ENCODE measurements around the gene CDH24. TPM values are rescaled to one million over a fixed set of nuclear protein-coding genes. Genes with fewer than 3 reads are reported as not detected.
A peak's percentile ranks its signal among the peaks of the same experiment; 100 is the strongest.

The CDH24 gene
- total and polyA plus RNA-seq, 9 of the 15 experiments (the other 6 are each of a cell fraction or from before 2014, with no cell fraction given) = 0.04 to 16.2 (median 4.9) TPM

DNA sequence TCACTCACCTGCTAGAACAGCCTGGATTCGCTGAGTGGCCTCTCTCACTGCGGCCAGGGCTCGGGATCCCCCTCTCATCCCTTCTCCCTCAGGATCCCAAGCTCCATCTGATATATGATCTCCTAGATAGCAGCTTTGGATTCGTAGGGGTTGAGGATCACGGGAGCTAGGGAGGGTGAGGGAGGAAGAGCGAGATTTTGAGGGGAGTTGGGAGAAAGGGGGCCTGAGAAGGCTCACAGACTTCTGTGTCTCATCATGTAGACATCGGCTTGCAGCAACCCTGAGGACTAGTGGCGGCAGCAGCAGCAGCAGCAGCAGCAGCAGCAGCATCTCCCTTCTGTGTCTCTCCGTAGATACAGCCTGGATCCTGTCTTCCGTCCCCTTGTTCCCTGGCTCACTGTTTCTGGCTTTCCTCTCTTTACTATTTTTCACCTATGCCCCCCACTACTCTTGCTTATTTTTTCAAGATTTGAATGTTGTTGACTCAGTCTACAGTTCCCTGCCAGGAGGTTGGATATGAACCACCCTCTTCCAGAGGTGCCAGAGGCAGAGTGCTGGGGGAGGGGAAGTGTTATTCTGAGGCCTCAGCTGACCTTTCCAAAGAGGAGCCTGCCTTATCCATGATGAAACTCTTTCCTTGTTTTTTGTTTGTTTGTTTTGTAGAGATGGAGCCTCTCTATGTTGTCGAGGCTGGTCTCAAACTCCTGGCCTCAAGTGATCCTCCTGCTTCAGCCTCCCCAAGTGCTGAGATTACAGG, 47.4 kb upstream of the CDH24 start, which contains the start of gene CIROP (continued):
- TF ChIP-seq PTBP1 (IDR thresholded peaks at IDR 0.05; ENCODE audit: low read depth, low read length) (no peak), SMC3 (conservative IDR thresholded peaks at IDR 0.05; ENCODE audit: insufficient read depth, low read depth, low read length) (no peak), ZNF274 (IDR thresholded peaks at IDR 0.05; ENCODE audit: borderline replicate concordance, low read depth, low read length) (no peak)
- TF ChIP-seq, protein P1, sequence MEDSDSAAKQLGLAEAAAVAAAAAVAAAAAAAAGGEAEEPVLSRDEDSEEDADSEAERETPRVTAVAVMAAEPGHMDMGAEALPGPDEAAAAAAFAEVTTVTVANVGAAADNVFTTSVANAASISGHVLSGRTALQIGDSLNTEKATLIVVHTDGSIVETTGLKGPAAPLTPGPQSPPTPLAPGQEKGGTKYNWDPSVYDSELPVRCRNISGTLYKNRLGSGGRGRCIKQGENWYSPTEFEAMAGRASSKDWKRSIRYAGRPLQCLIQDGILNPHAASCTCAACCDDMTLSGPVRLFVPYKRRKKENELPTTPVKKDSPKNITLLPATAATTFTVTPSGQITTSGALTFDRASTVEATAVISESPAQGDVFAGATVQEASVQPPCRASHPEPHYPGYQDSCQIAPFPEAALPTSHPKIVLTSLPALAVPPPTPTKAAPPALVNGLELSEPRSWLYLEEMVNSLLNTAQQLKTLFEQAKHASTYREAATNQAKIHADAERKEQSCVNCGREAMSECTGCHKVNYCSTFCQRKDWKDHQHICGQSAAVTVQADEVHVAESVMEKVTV (CRISPR knock-in tag; IDR thresholded peaks at IDR 0.05) = no peak

DNA sequence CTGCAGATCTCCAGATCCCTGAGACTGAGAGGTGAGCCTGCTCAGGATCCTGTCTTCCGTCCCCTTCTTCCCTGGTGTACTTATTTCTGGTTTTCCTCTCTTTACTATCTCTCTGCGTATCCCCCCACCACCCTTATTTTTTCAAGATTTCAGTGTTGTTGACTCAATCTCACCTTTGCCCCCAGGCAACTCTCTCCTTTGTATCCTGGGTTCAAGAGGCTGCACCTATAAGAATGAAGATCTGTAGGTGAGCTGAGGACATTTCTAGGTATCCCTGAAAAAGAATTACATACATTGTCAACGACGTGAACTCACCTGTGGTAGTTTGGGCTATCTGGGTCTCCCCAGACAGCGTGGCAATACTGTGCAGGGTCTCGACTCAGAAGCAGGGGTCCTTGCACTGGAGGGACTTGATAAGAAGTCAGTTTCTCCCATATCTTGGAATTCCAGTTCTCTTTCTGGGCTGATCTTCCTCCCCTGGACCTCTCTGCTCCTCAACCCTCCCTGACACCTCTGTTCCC, 46.8 kb upstream of the CDH24 start:
- Histone ChIP-seq H3K27ac (ENCODE audit: extremely low read depth, low read depth, low read length) (no peak overlapping the region), H3K4me1 (replicated peaks in 1 of 2; ENCODE audit: control insufficient read depth in 2 of 2, insufficient read depth in 2 of 2, low read length in 2 of 2) (peaks cover 4 to 8% of the 10 kb centered on the region in 2 experiments; a peak in 4 of 5 replicates), H3K36me3 (ENCODE audit: control insufficient read depth, insufficient read depth, low read length) (peaks cover 2% of the 10 kb centered on the region; the same call in 1 of the 3 replicates), H2AFZ (ENCODE audit: low read depth, low read length) (0 out of 2 replicates have a peak overlapping the region, but pooled peaks have one; percentile 56), H3K27me3 (ENCODE audit: control insufficient read depth in 2 of 2, insufficient read depth in 2 of 2, low read length in 2 of 2) (no peaks in the 10 kb centered on the region), H3K4me2 (ENCODE audit: insufficient read depth, low read length) (no peak overlapping the region), H3K9ac (ENCODE audit: insufficient read depth in 1 of 2, low read depth in 2 of 2, low read length in 2 of 2) (no peak overlapping the region), H3K79me2 (ENCODE audit: control insufficient read depth, insufficient read depth, low read length) (0 out of 3 replicates have a peak, but pooled peaks cover 2% of the 10 kb centered on the region), H3K9me1 (ENCODE audit: control insufficient read depth, insufficient read depth, low read length) (no peaks in the 10 kb centered on the region), H4K20me1 (replicated peaks; ENCODE audit: control insufficient read depth, insufficient read depth, low read length) (no peaks in the 10 kb centered on the region), H3K9me3 (replicated peaks; ENCODE audit: control insufficient read depth, insufficient read depth, low read depth, low read length) (no peaks in the 10 kb centered on the region), H3K4me3 (no peak overlapping the region)
- POLR2A ChIA-PET = interaction anchor here (0.8 to 1.7 kb wide), 4 partner anchors 9 to 34 kb away, joined by 4 to 15 read pairs (median 5); partner anchors contain the start of genes ACIN1 and C14orf119
- in situ Hi-C loops (cut with MboI) = no loop called here
- CTCF ChIA-PET (ENCODE audit: low intra/inter-chr PET ratio) = interaction anchor here (1.7 kb wide), 1 partner anchor 35 kb away, joined by 4 read pairs; no protein-coding TSS in a partner anchor
- ATAC-seq = no peak
- intact Hi-C loops (cut with micrococcal nuclease) = no loop called here
- WGBS (ENCODE audit: insufficient coverage, low coverage, missing lambda C conversion rate) = 23% methylated on average over 5 of the region's 6 CpGs
- no peak for DNase-seq (ENCODE audit: extremely low read depth in 1 of 4, low spot score in 3 of 4)
- no TSS peak for BruUV-seq (replicated peaks)
- no peak for TF ChIP-seq CBFA2T2 (conservative IDR thresholded peaks at IDR 0.05)
- no peak for TF ChIP-seq RAD51 (IDR thresholded peaks at IDR 0.05; ENCODE audit: borderline replicate concordance, low read depth)
- no peak for TF ChIP-seq FOXA1 (IDR thresholded peaks at IDR 0.05; ENCODE audit: borderline replicate concordance)
- FAIRE-seq = no peak
